ENCODE measurements around the gene NFIC. TPM values are rescaled to one million over a fixed set of nuclear protein-coding genes. Genes with fewer than 3 reads are reported as not detected.

Gene NFIC
- total RNA-seq (2014; rRNA removed; shearing (Covaris generic); ENCODE audit: low replicate concordance) = 0.82 and 4.4 TPM in 2 replicates

- Histone ChIP-seq H2AFZ (ENCODE audit: low read length) (no peak within 1 kb of the TSS), H3K4me2 (ENCODE audit: low read depth, low read length, poor library complexity, severe bottlenecking) (no peak within 1 kb of the TSS), H3K27ac (ENCODE audit: low read length) (no peak within 1 kb of the TSS), H3K79me2 (ENCODE audit: low read length) (no peaks in the 10 kb centered on the region), H3K9ac (ENCODE audit: low read length) (no peak within 1 kb of the TSS), H3K4me3 (ENCODE audit: low read length) (no peak within 1 kb of the TSS), H3K27me3 (ENCODE audit: low read length) (no peaks in the 10 kb centered on the region), H3K9me3 (ENCODE audit: low read length) (no peaks in the 10 kb centered on the region), H4K20me1 (ENCODE audit: insufficient read depth, low read depth, low read length) (peaks cover 55% of the 10 kb centered on the region; the same call in 1 of the 2 replicates), H3K9me2 (replicated peaks; ENCODE audit: insufficient read depth, low read length) (no peaks in the 10 kb centered on the region), H3K4me1 (ENCODE audit: low read length) (peaks cover 1% of the 10 kb centered on the region), H3K36me3 (ENCODE audit: insufficient read depth, low read length) (no peaks in the 10 kb centered on the region)
- no peak for DNase-seq
Observed at GRCh38 chr19:3365836-3366752, at the start of gene NFIC. Gene NFIC (plus strand): TSS chr19:3366583. CDS start chr19:3366637, 54 bp downstream.

GRCh38 chr19:3316659-3317207 is 49.6 kb upstream of the NFIC start:
- Histone ChIP-seq H4K20me1 (ENCODE audit: insufficient read depth, low read depth, low read length) (no peaks in the 10 kb centered on the region), H2AFZ (ENCODE audit: low read length) (no peak overlapping the region)
- DNase-seq = no peak

GRCh38 chr19:3319643-3320353 is 46.6 kb upstream of the NFIC start:
- no peaks in the 10 kb centered on the region for H3K79me2 ChIP-seq (ENCODE audit: low read length)
- no peaks in the 10 kb centered on the region for H4K20me1 ChIP-seq (ENCODE audit: insufficient read depth, low read depth, low read length)
- H3K9me3 ChIP-seq (ENCODE audit: low read length) = no peaks in the 10 kb centered on the region
- no peak overlapping the region for H3K27ac ChIP-seq (ENCODE audit: low read length)
- H3K9ac ChIP-seq (ENCODE audit: low read length) = no peak overlapping the region
- DNase-seq = no peak
- no peaks in the 10 kb centered on the region for H3K27me3 ChIP-seq (ENCODE audit: low read length)
- H3K36me3 ChIP-seq (ENCODE audit: insufficient read depth, low read length) = no peaks in the 10 kb centered on the region
- no peak overlapping the region for H3K4me2 ChIP-seq (ENCODE audit: low read depth, low read length, poor library complexity, severe bottlenecking)
- H2AFZ ChIP-seq (ENCODE audit: low read length) = no peak overlapping the region
- no peaks in the 10 kb centered on the region for H3K4me1 ChIP-seq (ENCODE audit: low read length)
- no peak overlapping the region for H3K4me3 ChIP-seq (ENCODE audit: low read length)
- no peaks in the 10 kb centered on the region for H3K9me2 ChIP-seq (replicated peaks; ENCODE audit: insufficient read depth, low read length)

More at GRCh38 chr19:3316659-3317207, 49.6 kb upstream of the NFIC start:
- Histone ChIP-seq H3K4me1 (ENCODE audit: low read length) (no peaks in the 10 kb centered on the region), H3K4me2 (ENCODE audit: low read depth, low read length, poor library complexity, severe bottlenecking) (no peak overlapping the region), H3K27me3 (ENCODE audit: low read length) (no peaks in the 10 kb centered on the region), H3K79me2 (ENCODE audit: low read length) (no peaks in the 10 kb centered on the region), H3K36me3 (ENCODE audit: insufficient read depth, low read length) (no peaks in the 10 kb centered on the region), H3K9ac (ENCODE audit: low read length) (no peak overlapping the region), H3K4me3 (ENCODE audit: low read length) (no peak overlapping the region), H3K27ac (ENCODE audit: low read length) (no peak overlapping the region), H3K9me3 (ENCODE audit: low read length) (no peaks in the 10 kb centered on the region), H3K9me2 (replicated peaks; ENCODE audit: insufficient read depth, low read length) (no peaks in the 10 kb centered on the region)

- Histone ChIP-seq H3K4me2 (ENCODE audit: low read depth, low read length, poor library complexity, severe bottlenecking) (no peak overlapping the region), H3K27ac (ENCODE audit: low read length) (no peak overlapping the region), H3K4me1 (ENCODE audit: low read length) (no peaks in the 10 kb centered on the region)
Observed at GRCh38 chr19:3320354-3320670, 46.1 kb upstream of the NFIC start.

GRCh38 chr19:3320853-3321252 is 45.5 kb upstream of the NFIC start:
- H3K4me3 ChIP-seq (ENCODE audit: low read length) = no peak overlapping the region
- no peaks in the 10 kb centered on the region for H3K9me3 ChIP-seq (ENCODE audit: low read length)
- no peaks in the 10 kb centered on the region for H3K79me2 ChIP-seq (ENCODE audit: low read length)
- no peaks in the 10 kb centered on the region for H3K9me2 ChIP-seq (replicated peaks; ENCODE audit: insufficient read depth, low read length)
- no peaks in the 10 kb centered on the region for H3K27me3 ChIP-seq (ENCODE audit: low read length)
- no peaks in the 10 kb centered on the region for H3K4me1 ChIP-seq (ENCODE audit: low read length)
- H4K20me1 ChIP-seq (ENCODE audit: insufficient read depth, low read depth, low read length) = no peaks in the 10 kb centered on the region
- H3K9ac ChIP-seq (ENCODE audit: low read length) = no peak overlapping the region
- no peak overlapping the region for H3K4me2 ChIP-seq (ENCODE audit: low read depth, low read length, poor library complexity, severe bottlenecking)
- H3K36me3 ChIP-seq (ENCODE audit: insufficient read depth, low read length) = no peaks in the 10 kb centered on the region
- H3K27ac ChIP-seq (ENCODE audit: low read length) = no peak overlapping the region
- no peak for DNase-seq
- H2AFZ ChIP-seq (ENCODE audit: low read length) = no peak overlapping the region

More at GRCh38 chr19:3320354-3320670, 46.1 kb upstream of the NFIC start:
- Histone ChIP-seq H3K9ac (ENCODE audit: low read length) (no peak overlapping the region), H3K4me3 (ENCODE audit: low read length) (no peak overlapping the region), H3K36me3 (ENCODE audit: insufficient read depth, low read length) (no peaks in the 10 kb centered on the region), H2AFZ (ENCODE audit: low read length) (no peak overlapping the region), H3K27me3 (ENCODE audit: low read length) (no peaks in the 10 kb centered on the region), H3K9me2 (replicated peaks; ENCODE audit: insufficient read depth, low read length) (no peaks in the 10 kb centered on the region), H3K9me3 (ENCODE audit: low read length) (no peaks in the 10 kb centered on the region), H4K20me1 (ENCODE audit: insufficient read depth, low read depth, low read length) (no peaks in the 10 kb centered on the region), H3K79me2 (ENCODE audit: low read length) (no peaks in the 10 kb centered on the region)
- no peak for DNase-seq

GRCh38 chr19:3321696-3322095 is 44.7 kb upstream of the NFIC start:
- Histone ChIP-seq H3K9me3 (ENCODE audit: low read length) (no peaks in the 10 kb centered on the region), H3K79me2 (ENCODE audit: low read length) (no peaks in the 10 kb centered on the region), H3K36me3 (ENCODE audit: insufficient read depth, low read length) (no peaks in the 10 kb centered on the region), H3K4me3 (ENCODE audit: low read length) (no peak overlapping the region), H3K9me2 (replicated peaks; ENCODE audit: insufficient read depth, low read length) (no peaks in the 10 kb centered on the region), H3K4me1 (ENCODE audit: low read length) (no peaks in the 10 kb centered on the region), H3K27me3 (ENCODE audit: low read length) (no peaks in the 10 kb centered on the region), H2AFZ (ENCODE audit: low read length) (no peak overlapping the region), H3K4me2 (ENCODE audit: low read depth, low read length, poor library complexity, severe bottlenecking) (no peak overlapping the region), H3K9ac (ENCODE audit: low read length) (no peak overlapping the region), H3K27ac (ENCODE audit: low read length) (no peak overlapping the region), H4K20me1 (ENCODE audit: insufficient read depth, low read depth, low read length) (no peaks in the 10 kb centered on the region)
- DNase-seq = no peak

- no peaks in the 10 kb centered on the region for H3K79me2 ChIP-seq (ENCODE audit: low read length)
- H3K27me3 ChIP-seq (ENCODE audit: low read length) = no peaks in the 10 kb centered on the region
- no peak overlapping the region for H2AFZ ChIP-seq (ENCODE audit: low read length)
- H3K4me3 ChIP-seq (ENCODE audit: low read length) = no peak overlapping the region
- H3K9ac ChIP-seq (ENCODE audit: low read length) = no peak overlapping the region
- no peaks in the 10 kb centered on the region for H4K20me1 ChIP-seq (ENCODE audit: insufficient read depth, low read depth, low read length)
- no peaks in the 10 kb centered on the region for H3K36me3 ChIP-seq (ENCODE audit: insufficient read depth, low read length)
- no peak overlapping the region for H3K4me2 ChIP-seq (ENCODE audit: low read depth, low read length, poor library complexity, severe bottlenecking)
- no peaks in the 10 kb centered on the region for H3K9me2 ChIP-seq (replicated peaks; ENCODE audit: insufficient read depth, low read length)
- H3K27ac ChIP-seq (ENCODE audit: low read length) = no peak overlapping the region
- H3K4me1 ChIP-seq (ENCODE audit: low read length) = no peaks in the 10 kb centered on the region
- no peaks in the 10 kb centered on the region for H3K9me3 ChIP-seq (ENCODE audit: low read length)
- no peak for DNase-seq
Observed at GRCh38 chr19:3322199-3322978, 44.0 kb upstream of the NFIC start.
